ENCODE measurements around the gene ANXA8. TPM values are rescaled to one million over a fixed set of nuclear protein-coding genes. Genes with fewer than 3 reads are reported as not detected.

The ANXA8 gene
- total and polyA plus RNA-seq, 2 of the 13 experiments (the other 11 are each of a cell fraction or from before 2014, with no cell fraction given), result not detected

- no peak overlapping the region for H3K4me2 ChIP-seq (ENCODE audit: low read depth, low read length)
- peaks cover 2 to 6% of the 10 kb centered on the region in 2 experiments; a peak in 2 of 5 replicates for H3K27me3 ChIP-seq (ENCODE audit: control insufficient read depth in 1 of 2, insufficient read depth in 2 of 2, low read length in 2 of 2)
- H3K79me2 ChIP-seq (ENCODE audit: insufficient read depth, low read length), result no peaks in the 10 kb centered on the region
- ATAC-seq (no peak), FAIRE-seq (no peak), DNase-seq (ENCODE audit: low spot score) (no peak)
- in situ Hi-C loops (cut with HindIII; ENCODE audit: extremely low pct_ligation_motif_present, low pct_unique_long_range_greater_than_20kb) (no loop called here), intact Hi-C loops (cut with micrococcal nuclease; ENCODE audit: unreplicated experiment) (no loop called here)
- ChIA-PET CTCF (ENCODE audit: low intra/inter-chr PET ratio, low total read pairs) (no interaction called here), POLR2A (no interaction called here)
- no peak for TF ChIP-seq ZNF597 (CRISPR knock-in tag; IDR thresholded peaks at IDR 0.05)
- TF ChIP-seq ADNP (CRISPR knock-in tag; IDR thresholded peaks at IDR 0.05), result no peak
- no peak for TF ChIP-seq POGZ (CRISPR knock-in tag; IDR thresholded peaks at IDR 0.05)
- TF ChIP-seq TFDP2 (CRISPR knock-in tag; IDR thresholded peaks at IDR 0.05), result no peak
- no peaks in the 10 kb centered on the region for H3K4me1 ChIP-seq (ENCODE audit: insufficient read depth, low read length)
- BruUV-seq (replicated peaks), result no TSS peak
- no peaks in the 10 kb centered on the region for H3K36me3 ChIP-seq (replicated peaks in 1 of 2; ENCODE audit: control insufficient read depth in 1 of 2, insufficient read depth in 2 of 2, low read length in 2 of 2)
- H3K4me3 ChIP-seq (replicated peaks in 1 of 3; ENCODE audit: insufficient read depth in 1 of 3, low read depth in 2 of 3, low read length in 3 of 3), result no peak overlapping the region
- no peaks in the 10 kb centered on the region for H4K20me1 ChIP-seq (ENCODE audit: insufficient read depth, low read length)
- no peak overlapping the region for H3K27ac ChIP-seq (ENCODE audit: extremely low read length, insufficient read depth, low read length)
- no peak overlapping the region for H2AFZ ChIP-seq (ENCODE audit: low read length)
- 15% methylated on average over 4 of the region's 4 CpGs for WGBS (ENCODE audit: low lambda C conversion rate)
- no peak overlapping the region for H3K9ac ChIP-seq (ENCODE audit: insufficient read depth, low read depth, low read length)
- H3K9me3 ChIP-seq (ENCODE audit: low read length), result no peaks in the 10 kb centered on the region
Observed at GRCh38 chr10:47423476-47423875, 60.4 kb downstream of the ANXA8 start.

- CTCF ChIA-PET (ENCODE audit: low intra/inter-chr PET ratio, low total read pairs), result no interaction called here
- intact Hi-C loops (cut with micrococcal nuclease; ENCODE audit: unreplicated experiment) (no loop called here), in situ Hi-C loops (cut with HindIII; ENCODE audit: extremely low pct_ligation_motif_present, low pct_unique_long_range_greater_than_20kb) (no loop called here)
- Histone ChIP-seq H3K9ac (ENCODE audit: insufficient read depth, low read depth, low read length) (no peak overlapping the region), H3K4me3 (replicated peaks in 1 of 3; ENCODE audit: insufficient read depth in 1 of 3, low read depth in 2 of 3, low read length in 3 of 3) (no peak overlapping the region), H3K36me3 (replicated peaks in 1 of 2; ENCODE audit: control insufficient read depth in 1 of 2, insufficient read depth in 2 of 2, low read length in 2 of 2) (no peaks in the 10 kb centered on the region), H4K20me1 (ENCODE audit: insufficient read depth, low read length) (no peaks in the 10 kb centered on the region), H3K27me3 (ENCODE audit: control insufficient read depth in 1 of 2, insufficient read depth in 2 of 2, low read length in 2 of 2) (peaks cover 2 to 6% of the 10 kb centered on the region in 2 experiments; a peak in 2 of 5 replicates), H3K4me2 (ENCODE audit: low read depth, low read length) (no peak overlapping the region), H3K79me2 (ENCODE audit: insufficient read depth, low read length) (no peaks in the 10 kb centered on the region), H3K27ac (ENCODE audit: extremely low read length, insufficient read depth, low read length) (no peak overlapping the region), H3K9me3 (ENCODE audit: low read length) (no peaks in the 10 kb centered on the region), H2AFZ (ENCODE audit: low read length) (no peak overlapping the region), H3K4me1 (ENCODE audit: insufficient read depth, low read length) (no peaks in the 10 kb centered on the region)
- 25% methylated on average over 7 of the region's 7 CpGs for WGBS (ENCODE audit: low lambda C conversion rate)
- POLR2A ChIA-PET, result no interaction called here
- DNase-seq (ENCODE audit: low spot score), result no peak
- ATAC-seq, result no peak
- BruUV-seq (replicated peaks), result no TSS peak
- FAIRE-seq, result no peak
- TF ChIP-seq SOX6 (IDR thresholded peaks at IDR 0.05) (no peak), SOX6 (CRISPR knock-in tag; IDR thresholded peaks at IDR 0.05) (no peak), ZHX2 (IDR thresholded peaks at IDR 0.05; ENCODE audit: low read depth) (no peak), ZHX2 (CRISPR knock-in tag; IDR thresholded peaks at IDR 0.05; ENCODE audit: borderline replicate concordance) (no peak), POLR2AphosphoS2 (IDR thresholded peaks at IDR 0.05; ENCODE audit: low read depth, low read length) (no peak)
Observed at GRCh38 chr10:47421057-47421952, 62.6 kb downstream of the ANXA8 start.
